ENCODE measurements around the gene FANCE.

The FANCE gene

GRCh38 chr6:35481226-35481625, 29.1 kb downstream of the FANCE start:
- TF ChIP-seq CTCF (IDR thresholded peaks at IDR 0.05; ENCODE audit: low read depth, low read length, missing control alignments), result no peak
- no peak for DNase-seq (ENCODE audit: low read depth)
- H3K4me3 ChIP-seq (ENCODE audit: low read depth, low read length), result no peak overlapping the region
- in situ Hi-C loops (cut with HindIII; ENCODE audit: low sequenced_read_pairs), result no loop called here

- no peak overlapping the region for H3K4me3 ChIP-seq (ENCODE audit: low read depth, low read length)
- DNase-seq (ENCODE audit: low read depth), result no peak
- TF ChIP-seq CTCF (IDR thresholded peaks at IDR 0.05; ENCODE audit: low read depth, low read length, missing control alignments), result no peak
- in situ Hi-C loops (cut with HindIII; ENCODE audit: low sequenced_read_pairs), result no loop called here
These were observed 30.9 kb downstream of the FANCE start for GRCh38 chr6:35483062-35483461.

- no peak overlapping the region for H3K4me3 ChIP-seq (ENCODE audit: low read depth, low read length)
- no peak for DNase-seq (ENCODE audit: low read depth)
- in situ Hi-C loops (cut with HindIII; ENCODE audit: low sequenced_read_pairs), result no loop called here
- TF ChIP-seq CTCF (IDR thresholded peaks at IDR 0.05; ENCODE audit: low read depth, low read length, missing control alignments), result no peak
These were observed 31.4 kb downstream of the FANCE start for GRCh38 chr6:35483490-35483889.

GRCh38 chr6:35483893-35484645, 31.9 kb downstream of the FANCE start:
- no peak for TF ChIP-seq CTCF (IDR thresholded peaks at IDR 0.05; ENCODE audit: low read depth, low read length, missing control alignments)
- in situ Hi-C loops (cut with HindIII; ENCODE audit: low sequenced_read_pairs), result no loop called here

GRCh38 chr6:35484921-35485392, 32.8 kb downstream of the FANCE start:
- in situ Hi-C loops (cut with HindIII; ENCODE audit: low sequenced_read_pairs), result no loop called here
- TF ChIP-seq CTCF (IDR thresholded peaks at IDR 0.05; ENCODE audit: low read depth, low read length, missing control alignments), result no peak
- DNase-seq (ENCODE audit: low read depth), result no peak
- H3K4me3 ChIP-seq (ENCODE audit: low read depth, low read length), result no peak overlapping the region

More at GRCh38 chr6:35483893-35484645, 31.9 kb downstream of the FANCE start:
- no peak overlapping the region for H3K4me3 ChIP-seq (ENCODE audit: low read depth, low read length)
- no peak for DNase-seq (ENCODE audit: low read depth)

GRCh38 chr6:35485402-35485877, 33.3 kb downstream of the FANCE start:
- no peak overlapping the region for H3K4me3 ChIP-seq (ENCODE audit: low read depth, low read length)
- TF ChIP-seq CTCF (IDR thresholded peaks at IDR 0.05; ENCODE audit: low read depth, low read length, missing control alignments), result no peak
- in situ Hi-C loops (cut with HindIII; ENCODE audit: low sequenced_read_pairs), result no loop called here
- no peak for DNase-seq (ENCODE audit: low read depth)
